Esophagus muscularis mucosa (tissue), 4 donors: ENCODE results near the gene FAM114A1. TPM values are rescaled to one million over a fixed set of nuclear protein-coding genes. Genes with fewer than 3 reads are reported as not detected.
A peak's percentile ranks its signal among the peaks of the same experiment; 100 is the strongest.

Source experiments
- DNase-seq: peaks from one replicate; pipeline ENCODE4 v3.0.0-alpha.2; 2017; ENCODE audit errors: extremely low spot score
- H3K27ac ChIP-seq, 4 donors: fragments of 200-600 bp; sonication (generic); replicated peaks in 1 of 4; 1 replicate in 3 of 4; 2 replicates in 1 of 4; pipeline ENCODE4 v1.5.1; 2016 to 2019; ENCODE audit warnings: mild to moderate bottlenecking in 1 of 4
- H3K27me3 ChIP-seq, 4 donors: fragments of 200-600 bp; sonication (generic); one replicate each; pipeline versions ENCODE4 v1.5.1 to v1.6.0; 2016 to 2019
- H3K36me3 ChIP-seq, 4 donors: fragments of 200-600 bp; sonication (generic); one replicate each; pipeline ENCODE4 v1.5.1; 2016 to 2019
- H3K4me1 ChIP-seq, 4 donors: fragments of 200-600 bp; sonication (generic); one replicate each; pipeline ENCODE4 v1.5.1; 2016 to 2019
- H3K4me3 ChIP-seq, 4 donors: fragments of 200-600 bp; sonication (generic); 1 replicate in 2 of 4; 2 replicates in 2 of 4; pipeline ENCODE4 v1.5.1; 2016 to 2019; ENCODE audit warnings: mild to moderate bottlenecking in 4 of 4, moderate library complexity in 1 of 4
- H3K9me3 ChIP-seq, 4 donors: fragments of 200-600 bp; sonication (generic); 1 replicate in 3 of 4; 2 replicates in 1 of 4; pipeline ENCODE4 v1.5.1; 2016 to 2019
- CTCF ChIP-seq, 3 experiments: fragments of 200-600 bp in 2 of 3; fragments of 450-650 bp in 1 of 3; sonication (generic) in 2 of 3; IDR thresholded peaks; one replicate each; pipeline ENCODE4 v1.5.1; 2017 to 2019; ENCODE audit warnings: antibody characterized with exemption in 3 of 3, mild to moderate bottlenecking in 2 of 3, moderate library complexity in 1 of 3
- EP300 ChIP-seq: sonication (generic); formaldehyde crosslinking; IDR thresholded peaks from one replicate; pipeline ENCODE4 v1.6.1; 2017; ENCODE audit warnings: antibody characterized with exemption
- POLR2A ChIP-seq: fragments of 450-650 bp; IDR thresholded peaks from one replicate; pipeline ENCODE4 v1.6.1; 2017; ENCODE audit warnings: antibody characterized with exemption, moderate library complexity, mild to moderate bottlenecking, low read depth
- POLR2AphosphoS5 ChIP-seq, 2 donors: sonication (generic); formaldehyde crosslinking; IDR thresholded peaks; one replicate each; pipeline ENCODE4 v1.6.1; 2017; ENCODE audit warnings: antibody characterized with exemption in 2 of 2
- WGBS: methylation state at CpG from one replicate; pipeline ENCODE4 v1.1.5; 2018; 5-methylcytosine and 5-hydroxymethylcytosine counted together
- intact Hi-C: fragments of 100-400 bp; cut with DNase I; formaldehyde crosslinking; loops from one replicate; pipeline ENCODE4 v1.15.1; 2023
- total RNA-seq, 4 donors: library from RNA; depleted of rRNA; stranded (reverse); fragments of >200 nt; gene quantifications; one replicate each; pipeline versions ENCODE4 v1.1.0 to v1.2.1, GENCODE V29; 2016

Gene FAM114A1
- total RNA-seq, 4 donors from 2014 or later, result 88.6 to 145 (median 110) TPM

DNA sequence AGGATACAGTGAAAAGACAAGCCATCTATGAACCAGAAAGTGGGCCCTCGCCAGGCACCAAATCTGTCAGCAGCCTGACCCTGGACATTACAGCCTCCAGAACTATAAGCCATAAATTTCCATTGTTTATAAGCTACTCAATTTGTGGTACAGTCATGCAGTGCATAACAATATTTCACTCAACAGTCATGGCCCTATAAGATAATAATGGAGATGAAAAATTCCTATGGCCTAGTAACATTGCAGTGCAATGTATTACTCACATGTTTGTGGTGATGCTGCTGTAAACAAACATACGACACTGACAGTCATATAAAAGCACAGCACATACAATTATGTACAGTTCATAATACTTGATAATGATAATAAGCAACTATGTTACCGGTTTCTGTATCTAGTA is 45.9 kb upstream of the FAM114A1 start:
- Histone ChIP-seq H3K36me3 (no peaks in the 10 kb centered on the region), H3K4me3 (no peak overlapping the region), H3K27me3 (no peaks in the 10 kb centered on the region), H3K27ac (no peak overlapping the region), H3K4me1 (no peaks in the 10 kb centered on the region), H3K9me3 (no peaks in the 10 kb centered on the region)
- TF ChIP-seq POLR2A, result no peak
- TF ChIP-seq CTCF (IDR thresholded peaks at IDR 0.05), result no peak
- TF ChIP-seq EP300, result no peak
- 95% methylated on average over 3 of the region's 3 CpGs for WGBS
- peak; percentile 66 for DNase-seq
- intact Hi-C loops, result no loop called here

GRCh38 chr4:38822748-38823303 is 44.8 kb upstream of the FAM114A1 start:
- TF ChIP-seq EP300 (no peak), POLR2A (no peak), CTCF (IDR thresholded peaks at IDR 0.05) (no peak), POLR2AphosphoS5 (IDR thresholded peaks at IDR 0.05) (no peak)
- Histone ChIP-seq H3K27me3 (no peaks in the 10 kb centered on the region), H3K27ac (no peak overlapping the region), H3K36me3 (no peaks in the 10 kb centered on the region), H3K4me1 (no peaks in the 10 kb centered on the region), H3K9me3 (no peaks in the 10 kb centered on the region), H3K4me3 (no peak overlapping the region)
- WGBS, result 86% methylated on average over 5 of the region's 5 CpGs
- intact Hi-C loops, result no loop called here
- DNase-seq, result no peak

- Histone ChIP-seq H3K9me3 (no peaks in the 10 kb centered on the region), H3K36me3 (no peaks in the 10 kb centered on the region), H3K27me3 (no peaks in the 10 kb centered on the region), H3K4me1 (no peaks in the 10 kb centered on the region), H3K27ac (no peak overlapping the region), H3K4me3 (no peak overlapping the region)
- WGBS, result 90% methylated on average over 27 of the region's 27 CpGs
- intact Hi-C loops, result no loop called here
- DNase-seq, result no peak
- no peak for TF ChIP-seq POLR2A
Measured at GRCh38 chr4:38823766-38824165, 43.8 kb upstream of the FAM114A1 start.

DNA sequence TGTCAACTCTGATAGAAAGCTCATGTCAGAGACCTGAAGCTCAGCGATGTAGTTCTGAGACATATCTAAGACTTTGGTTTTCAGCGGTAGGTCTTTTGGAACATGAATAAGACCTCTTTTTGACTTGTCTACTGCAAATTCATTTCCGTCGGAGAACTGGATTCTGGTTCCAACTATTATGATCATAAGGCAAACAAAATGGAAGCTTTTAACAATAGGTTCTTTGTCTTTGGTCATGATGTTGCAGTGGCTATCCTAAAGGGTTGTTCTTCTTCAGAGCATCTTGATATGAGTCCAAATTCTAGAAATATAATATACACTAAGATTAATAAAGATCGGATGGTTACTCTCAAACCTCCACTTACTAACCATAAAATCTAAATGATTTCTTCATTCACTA is 38.4 kb upstream of the FAM114A1 start:
- Histone ChIP-seq H3K4me1 (no peaks in the 10 kb centered on the region), H3K27ac (no peak overlapping the region), H3K36me3 (no peaks in the 10 kb centered on the region), H3K4me3 (no peak overlapping the region), H3K9me3 (peaks cover 0 to 4% (median under 1%) of the 10 kb centered on the region in 4 donors), H3K27me3 (no peaks in the 10 kb centered on the region)
- intact Hi-C loops, result no loop called here
- no peak for DNase-seq
- TF ChIP-seq POLR2AphosphoS5 (IDR thresholded peaks at IDR 0.05) (no peak), CTCF (IDR thresholded peaks at IDR 0.05) (no peak), POLR2A (no peak), EP300 (no peak)
- 87% methylated on average over 5 of the region's 5 CpGs for WGBS

DNA sequence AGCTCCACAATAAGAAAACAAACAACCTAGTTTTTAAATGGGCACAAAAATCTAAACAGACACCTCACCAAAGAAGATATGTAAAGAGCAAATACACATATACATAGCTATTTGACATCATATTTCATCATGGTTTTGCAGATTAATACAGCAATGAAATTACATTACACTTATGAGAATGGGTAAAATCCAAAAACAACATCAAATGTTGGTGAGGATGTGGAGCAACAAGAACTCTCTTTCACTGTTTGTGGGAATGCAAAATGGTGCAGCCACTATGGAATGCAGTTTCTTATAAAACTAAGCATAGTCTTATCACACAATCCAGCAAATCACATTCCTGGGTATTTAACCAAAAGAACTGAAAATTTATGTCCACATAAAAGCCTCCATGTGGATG is 36.0 kb upstream of the FAM114A1 start:
- TF ChIP-seq POLR2A, result no peak
- TF ChIP-seq CTCF (IDR thresholded peaks at IDR 0.05), result no peak
- no peak for TF ChIP-seq EP300
- TF ChIP-seq POLR2AphosphoS5 (IDR thresholded peaks at IDR 0.05), result no peak
- no peak overlapping the region for H3K4me3 ChIP-seq
- H3K36me3 ChIP-seq, result no peaks in the 10 kb centered on the region
- intact Hi-C loops, result no loop called here
- no peak for DNase-seq
- H3K9me3 ChIP-seq, result peaks cover 0 to 23% (median 11%) of the 10 kb centered on the region in 4 donors
- H3K27me3 ChIP-seq, result no peaks in the 10 kb centered on the region
- H3K27ac ChIP-seq, result no peak overlapping the region
- H3K4me1 ChIP-seq, result no peaks in the 10 kb centered on the region
